Activated T-helper 1 cell treated with anti-CD3 and anti-CD28 coated beads, Interleukin-2, amount 50 U/mL, for 16 hours (primary cell): ENCODE measurements around the gene ARAP1.

Experiments
- DNase-seq, 2 donors: peaks; one replicate each; pipeline ENCODE4 v3.0.0-alpha.2; 2020; ENCODE audit warnings: low read depth in 1 of 2, low spot score in 1 of 2

Gene ARAP1

DNA sequence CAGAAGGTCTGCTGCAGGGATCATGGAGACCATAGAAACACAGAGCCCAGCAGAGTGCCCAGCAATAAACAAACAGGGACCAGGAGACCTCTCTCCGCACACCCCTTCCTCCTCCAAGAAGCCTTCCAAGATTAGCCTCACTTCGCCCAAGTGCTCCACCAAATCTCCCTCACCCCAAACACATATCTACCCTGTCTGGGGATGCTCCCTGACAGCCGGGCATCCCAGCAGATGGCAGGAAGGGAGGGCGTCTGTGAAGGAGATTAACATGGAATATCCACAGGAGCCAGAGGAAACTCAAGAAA, 26.5 kb downstream of the ARAP1 start:
- no peak for DNase-seq

DNA sequence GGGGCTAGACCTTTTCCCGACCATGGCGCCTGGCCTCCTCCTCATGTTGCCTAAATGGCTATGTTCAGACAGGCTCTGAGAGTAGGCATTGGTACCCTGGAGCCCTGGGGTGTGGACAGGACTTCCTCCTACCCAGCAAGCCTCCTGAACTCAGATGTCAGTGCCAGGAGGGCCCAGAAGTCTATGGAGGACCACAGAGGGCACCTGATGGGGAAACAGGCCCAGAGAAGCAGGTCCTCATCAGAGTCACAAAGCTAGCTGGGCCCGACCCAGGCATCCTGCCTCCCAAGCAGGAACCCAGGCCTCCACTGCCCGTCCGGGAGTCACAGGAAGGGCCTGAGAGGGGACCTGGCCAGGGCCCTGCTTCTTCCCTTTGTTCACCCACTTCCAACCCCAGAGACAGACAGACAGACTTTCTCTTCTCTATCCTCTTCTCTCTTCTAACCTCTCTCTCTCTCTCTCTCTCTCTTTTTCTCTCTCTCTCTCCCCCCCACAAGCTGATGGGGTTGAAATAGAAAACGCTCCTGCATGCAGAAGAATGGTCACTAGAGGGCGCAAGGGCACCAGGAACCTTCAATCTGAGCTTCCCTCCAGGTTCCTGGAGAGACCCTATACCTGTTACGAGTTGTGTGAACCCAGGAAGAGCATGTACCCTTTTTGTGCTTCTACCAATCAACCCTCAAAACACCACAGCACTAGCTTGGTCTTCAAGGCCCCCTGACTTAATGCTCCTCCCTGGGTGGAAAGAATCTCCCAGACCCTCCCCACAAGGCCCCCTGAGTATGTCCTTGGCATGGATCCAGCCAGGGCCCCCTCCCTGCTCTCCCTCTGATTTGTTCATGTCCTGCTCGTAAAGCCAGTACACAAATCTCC, 27.1 kb downstream of the ARAP1 start:
- DNase-seq, result peak; percentile 47 to 62

DNA sequence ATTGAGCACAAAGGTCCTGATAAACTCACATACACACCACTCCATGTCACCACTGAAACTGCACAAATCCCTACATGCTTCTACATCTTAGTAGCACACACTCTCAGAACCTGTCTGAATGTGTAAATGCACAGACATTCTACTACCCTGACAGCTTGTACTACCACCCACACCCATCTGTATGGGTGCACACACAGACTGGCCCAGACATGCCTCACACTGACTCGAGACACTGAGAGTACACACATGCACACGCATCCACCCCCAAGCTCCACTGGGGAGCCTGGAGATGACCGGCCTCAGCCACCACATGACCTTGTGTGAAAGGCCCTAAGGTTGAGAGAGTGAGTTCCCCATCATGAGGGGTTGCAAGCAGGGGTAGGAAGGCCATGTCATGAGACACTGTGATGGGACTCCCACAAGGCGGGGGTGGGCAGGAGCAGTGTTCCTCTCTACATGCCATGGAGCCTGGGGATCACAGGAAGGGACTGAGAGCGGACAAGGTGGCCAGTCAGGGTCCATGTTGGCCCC, 28.1 kb downstream of the ARAP1 start:
- DNase-seq, result no peak

DNA sequence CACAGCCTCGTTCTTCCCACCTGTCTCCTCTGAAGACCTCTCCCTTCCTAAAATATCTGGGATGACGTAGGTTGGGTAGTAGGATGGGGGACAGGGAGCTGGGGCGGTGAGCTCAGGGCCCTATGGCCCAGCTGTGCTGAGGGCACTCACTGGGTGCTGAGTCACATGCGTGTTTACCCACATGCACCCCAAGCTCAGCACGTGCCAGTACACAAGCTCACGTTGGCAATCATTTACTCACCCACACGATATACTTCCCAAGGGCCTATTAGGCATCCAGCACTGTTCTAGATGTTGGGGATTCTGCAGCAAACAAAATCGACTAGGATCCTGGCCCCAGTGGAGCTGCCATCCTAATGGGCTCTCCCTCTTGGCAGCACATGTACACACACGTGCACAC, 28.7 kb downstream of the ARAP1 start:
- DNase-seq, result no peak

DNA sequence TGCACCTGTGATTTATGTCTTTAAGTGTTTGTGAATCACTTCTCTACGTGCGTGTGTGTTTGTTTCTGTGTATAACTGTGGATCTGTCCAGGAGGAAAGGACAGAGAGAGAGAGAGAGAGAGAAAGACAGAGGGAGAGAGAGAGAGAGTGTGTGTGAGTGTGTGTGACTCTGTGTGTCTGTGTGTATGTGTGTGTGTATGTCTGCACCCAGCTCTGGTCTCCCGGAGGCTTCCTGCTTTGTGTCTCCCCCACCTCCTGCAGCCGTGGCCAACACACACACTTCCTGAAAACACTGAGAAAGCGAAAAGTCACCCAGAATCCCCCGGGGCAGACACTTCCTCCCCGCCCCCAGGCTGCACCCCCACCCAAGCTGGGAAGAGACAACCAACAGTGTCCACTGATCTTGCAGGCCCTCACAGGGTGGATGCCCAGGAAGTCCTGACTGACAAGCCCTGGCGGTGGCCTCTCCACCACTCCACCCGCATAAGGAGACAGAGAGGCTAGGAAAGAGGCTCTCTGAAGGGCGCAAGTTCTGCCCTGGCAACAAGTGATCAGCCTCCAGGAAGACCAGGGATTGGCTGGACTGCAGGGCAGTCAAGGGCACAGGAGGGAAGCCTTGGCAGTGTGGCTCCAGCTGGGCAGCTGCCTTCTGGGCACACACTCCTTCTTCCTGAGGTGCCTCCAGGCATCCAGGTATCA, 30.0 kb downstream of the ARAP1 start:
- peak; percentile 66 for DNase-seq

DNA sequence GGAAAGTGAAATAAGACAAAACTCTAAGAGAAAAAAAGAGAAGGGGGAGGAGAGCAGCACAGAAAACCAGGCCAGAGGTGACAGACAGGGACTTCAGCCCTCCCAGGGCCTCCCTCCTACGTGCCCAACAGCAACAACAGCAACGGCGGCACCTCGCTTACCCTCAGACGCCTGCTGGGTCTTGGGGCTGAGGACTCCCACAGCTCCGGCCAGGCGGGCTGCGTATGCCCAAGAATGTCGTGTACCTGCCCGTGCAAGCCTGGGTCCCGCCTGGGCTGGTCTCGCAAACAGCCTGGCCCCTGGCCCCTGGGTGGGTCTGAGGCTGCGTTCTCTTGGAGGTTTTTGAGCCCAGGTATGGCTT, 30.5 kb downstream of the ARAP1 start:
- peak; percentile 13 to 17 for DNase-seq

DNA sequence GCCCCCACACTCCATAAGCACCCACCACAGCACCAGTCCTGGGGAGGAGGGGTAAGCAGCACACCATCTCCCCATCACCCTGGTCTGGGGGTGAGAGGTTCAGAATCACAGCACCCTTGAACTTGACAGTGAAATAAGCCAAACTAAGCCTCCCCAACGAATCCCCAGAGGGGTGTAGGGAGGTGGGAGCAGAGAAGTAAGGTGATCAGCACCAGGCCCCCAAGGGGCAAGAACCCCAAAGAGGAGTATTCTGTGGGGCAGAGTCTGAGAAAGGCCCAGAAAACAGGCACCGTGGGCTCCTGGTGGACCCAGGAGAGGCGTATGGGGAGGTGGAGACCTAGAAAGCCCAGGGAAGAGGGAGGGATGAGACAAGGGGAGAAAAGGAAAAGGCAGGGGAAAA, 30.9 kb downstream of the ARAP1 start:
- DNase-seq, result no peak

DNA sequence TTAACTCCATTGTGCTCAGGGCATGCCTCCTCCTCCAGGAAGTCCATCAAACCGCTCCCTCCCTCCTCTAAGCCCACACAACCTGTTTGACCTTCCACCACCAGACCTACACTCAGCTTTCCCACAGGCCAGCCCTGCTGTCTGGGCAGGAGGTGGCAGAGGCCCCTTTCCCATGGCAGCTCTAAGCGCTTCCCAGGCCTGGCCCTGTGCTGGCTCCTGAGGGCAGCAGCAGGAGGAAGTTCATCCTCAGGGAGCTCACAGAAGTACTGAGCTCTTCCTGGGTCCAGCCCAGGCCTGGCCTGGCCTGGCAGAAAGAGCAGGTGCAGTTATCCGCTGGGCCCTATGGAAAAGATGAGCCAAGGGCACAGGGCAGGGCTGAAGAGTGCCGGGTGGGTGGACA, 31.4 kb downstream of the ARAP1 start:
- DNase-seq, result no peak

DNA sequence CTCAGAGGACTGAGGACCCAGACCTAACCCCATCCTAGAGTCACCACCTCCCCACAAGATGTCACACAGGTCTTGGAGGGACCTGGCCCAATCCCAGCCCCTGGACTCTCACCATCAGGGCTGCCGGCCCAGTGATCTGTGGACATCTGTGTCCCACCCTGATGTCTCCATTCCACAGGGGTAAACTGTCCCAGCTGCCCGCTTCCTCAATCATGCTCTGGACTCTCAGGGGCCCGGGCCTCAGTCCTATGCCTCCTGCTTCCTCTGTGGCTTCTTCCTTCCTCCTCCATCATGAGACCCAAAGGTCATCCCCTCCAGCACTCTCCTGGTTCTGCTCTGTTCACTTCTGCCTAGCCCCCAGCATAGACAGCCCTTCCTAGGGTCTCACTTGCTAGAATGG, 32.2 kb downstream of the ARAP1 start:
- no peak for DNase-seq

DNA sequence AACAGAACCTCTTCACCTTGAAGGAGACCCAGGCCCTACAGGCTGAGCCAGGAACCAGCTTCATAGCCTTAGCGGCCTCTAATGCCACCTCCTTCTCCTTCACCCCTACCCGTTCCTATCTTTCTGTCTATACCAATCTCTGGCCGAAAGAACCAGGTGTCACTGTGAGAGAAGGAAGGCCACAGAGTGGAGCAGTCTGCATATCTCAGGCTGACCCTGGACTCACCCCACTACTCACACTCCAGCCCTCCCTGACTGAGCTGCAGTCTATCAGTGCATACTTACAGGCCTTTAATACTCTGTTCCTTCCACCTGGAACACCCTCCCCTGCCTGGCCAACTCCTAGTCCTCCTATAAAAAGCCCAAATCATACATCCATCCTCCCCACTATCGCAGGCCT, 32.7 kb downstream of the ARAP1 start:
- DNase-seq, result no peak

DNA sequence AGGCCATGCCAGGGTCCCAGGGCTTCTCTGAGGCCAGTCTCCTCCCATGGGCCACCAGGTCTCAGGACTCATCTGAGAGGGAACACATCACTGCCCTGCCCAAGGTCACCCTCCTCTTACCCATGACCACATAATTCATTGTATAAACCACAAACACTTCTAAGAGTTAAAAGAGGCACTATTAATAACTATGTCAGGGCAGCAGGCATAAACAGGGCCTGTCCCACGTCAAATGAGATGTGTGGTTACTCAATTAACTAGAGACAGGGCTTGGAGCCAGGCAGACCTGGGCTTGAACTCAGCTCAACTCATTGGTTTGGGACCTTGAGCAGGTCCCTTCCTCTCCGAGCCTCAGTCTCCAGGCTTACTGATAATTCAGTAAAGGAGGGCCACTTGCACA, 33.1 kb downstream of the ARAP1 start:
- DNase-seq, result no peak

DNA sequence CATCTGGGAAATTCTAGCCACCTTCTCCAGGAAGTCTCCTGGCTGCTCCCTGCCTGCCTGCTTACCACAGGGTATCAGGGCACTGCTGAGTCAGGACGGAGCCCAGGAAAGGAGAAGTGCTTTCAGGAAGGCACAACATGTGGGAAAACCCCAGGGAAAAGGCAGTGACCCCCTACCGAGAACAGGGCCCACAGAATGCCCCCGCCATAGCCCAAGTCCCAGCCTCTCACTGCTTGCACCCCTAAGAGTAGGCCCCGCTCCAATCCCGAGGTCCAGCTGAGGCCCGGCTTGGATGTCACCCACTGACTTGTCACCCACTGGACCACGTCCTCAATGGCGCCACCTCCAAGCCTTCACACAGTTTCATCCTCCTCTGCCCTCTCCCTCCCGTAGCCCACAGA, 34.1 kb downstream of the ARAP1 start:
- no peak for DNase-seq

DNA sequence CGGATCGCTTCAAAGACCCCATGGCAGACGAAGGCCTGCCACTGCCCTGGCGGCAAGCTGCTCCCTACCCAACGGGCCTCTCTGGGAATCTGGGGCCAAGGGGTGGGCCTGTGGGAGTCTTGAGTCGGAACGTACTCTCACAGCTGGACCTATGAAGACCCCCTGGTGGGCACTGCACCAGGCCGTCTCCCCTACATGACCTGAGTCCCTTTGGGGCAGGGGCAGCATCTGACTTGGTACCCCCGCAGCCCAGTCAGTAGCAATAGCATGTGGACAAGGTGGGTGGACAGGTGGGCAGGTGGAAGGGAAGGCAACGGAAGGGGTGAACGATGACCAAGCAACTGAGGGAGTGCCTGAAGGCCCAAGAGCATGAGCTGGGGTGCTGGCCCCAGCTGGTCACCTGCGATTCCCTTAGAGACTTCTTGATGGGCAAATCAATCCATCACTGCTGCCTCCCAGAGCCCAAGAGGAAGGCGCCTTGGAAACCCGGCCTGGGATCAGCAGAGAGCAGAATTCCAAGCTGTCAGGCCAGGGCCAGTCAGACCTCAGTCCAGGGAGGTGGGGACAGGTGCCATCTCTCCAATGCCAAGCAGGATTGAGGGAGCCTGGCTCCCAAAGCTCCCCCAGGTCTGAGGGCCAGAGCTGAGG, 35.3 kb downstream of the ARAP1 start:
- no peak for DNase-seq

DNA sequence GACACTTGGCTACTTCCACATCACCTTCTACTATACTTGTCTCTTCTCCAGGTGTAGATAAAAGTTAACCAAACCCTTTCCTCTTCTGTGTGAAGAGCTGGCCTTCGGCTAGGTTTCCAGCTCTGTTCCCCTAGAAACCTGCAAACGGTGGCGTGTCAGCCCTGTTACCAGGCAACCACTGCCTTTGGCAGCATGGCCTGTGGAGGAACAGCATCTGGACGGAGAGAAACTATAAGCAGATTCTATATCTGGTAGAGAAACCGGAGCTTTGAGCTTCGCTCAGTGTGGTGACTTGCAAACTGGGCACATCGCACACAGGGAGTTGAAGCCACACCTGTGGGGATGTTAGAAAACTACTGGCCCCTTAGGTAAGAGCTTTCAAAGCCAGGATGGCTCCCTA, 35.9 kb downstream of the ARAP1 start:
- no peak for DNase-seq

DNA sequence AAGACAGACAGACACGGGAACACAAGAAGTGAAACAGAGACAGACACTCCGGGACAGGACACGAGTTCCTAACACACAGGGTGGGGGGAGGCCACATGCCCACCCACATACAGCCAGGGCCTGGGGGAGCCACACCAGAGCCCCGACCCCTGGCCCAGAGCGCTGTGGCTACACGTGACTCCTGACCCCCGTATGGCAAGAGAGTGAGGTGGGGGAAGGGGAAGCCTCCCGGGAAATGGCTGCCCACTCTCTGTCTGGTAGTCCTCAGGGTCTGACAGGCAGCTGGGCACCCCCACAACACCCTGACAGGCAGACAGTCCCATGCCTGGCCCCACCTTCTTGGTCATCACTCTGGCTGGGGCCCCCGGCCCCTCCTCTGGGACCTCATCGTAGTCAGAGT, 39.4 kb downstream of the ARAP1 start:
- no peak for DNase-seq

DNA sequence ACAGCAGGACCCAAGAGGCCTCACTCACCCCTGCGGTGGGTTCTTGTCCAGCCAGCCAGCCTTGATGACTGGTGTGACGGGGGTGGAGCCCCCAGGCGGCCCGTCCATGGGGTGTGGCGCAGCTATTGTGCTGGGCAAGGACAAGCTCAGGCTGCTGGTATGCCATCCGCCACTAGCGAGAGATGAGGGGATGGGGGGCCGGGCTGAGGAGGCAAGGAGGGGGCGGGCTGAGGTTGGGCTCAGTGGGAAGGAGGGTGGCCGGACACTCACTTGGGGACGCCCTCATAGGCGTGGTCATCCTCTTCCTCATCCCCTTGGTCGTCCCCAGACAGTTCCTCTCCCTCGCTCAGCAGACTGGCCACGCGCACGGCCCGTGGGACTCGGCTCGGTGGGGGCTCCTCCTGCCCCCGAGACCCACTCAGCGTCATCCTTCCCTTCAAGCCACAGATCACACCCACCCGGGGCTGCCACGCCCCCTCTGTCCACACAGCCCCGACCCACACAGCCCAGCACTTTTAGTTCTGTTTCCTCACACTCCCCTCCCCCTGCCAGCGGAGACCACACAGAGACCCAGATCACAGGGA, 39.9 kb downstream of the ARAP1 start:
- no peak for DNase-seq

DNA sequence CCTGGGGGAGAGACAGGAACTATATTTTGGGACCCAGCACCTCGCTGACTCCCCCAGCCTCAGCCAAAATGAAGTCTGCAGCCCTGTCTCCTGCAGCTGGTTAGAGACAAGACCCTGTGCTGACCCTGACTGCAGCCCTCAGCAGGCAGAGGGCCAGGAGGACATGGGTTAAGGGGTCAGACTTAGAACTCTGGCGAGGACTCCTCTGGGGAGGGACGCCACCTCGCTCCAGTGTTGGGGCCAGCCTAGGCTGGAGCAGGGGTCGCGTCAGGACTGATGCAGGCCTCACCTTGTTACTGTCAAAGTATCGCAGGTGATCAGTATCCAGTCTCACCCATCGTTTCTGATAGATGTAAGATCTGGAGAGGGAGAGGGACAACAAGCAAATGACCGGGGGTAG, 41.1 kb downstream of the ARAP1 start:
- DNase-seq, result no peak

DNA sequence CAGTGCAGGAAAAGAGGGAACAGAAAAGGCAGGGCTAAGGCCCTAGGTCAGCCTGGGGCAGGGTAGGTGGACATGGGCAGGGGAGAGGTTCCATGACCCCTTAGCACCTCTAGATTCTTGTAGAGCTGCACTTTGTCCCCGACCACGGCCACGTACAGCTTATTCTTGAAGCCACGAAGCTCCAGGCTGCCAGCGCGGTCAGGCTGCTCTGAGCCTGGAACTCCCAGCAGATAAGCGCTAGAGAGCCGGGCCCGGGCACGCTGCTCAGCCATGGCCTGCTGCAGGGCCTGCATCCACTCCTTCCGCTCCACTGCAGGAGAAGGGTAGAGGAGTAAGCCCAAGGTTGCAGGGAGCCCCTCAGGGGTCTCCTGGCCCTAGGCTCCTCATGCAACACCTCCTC, 41.9 kb downstream of the ARAP1 start:
- no peak for DNase-seq

DNA sequence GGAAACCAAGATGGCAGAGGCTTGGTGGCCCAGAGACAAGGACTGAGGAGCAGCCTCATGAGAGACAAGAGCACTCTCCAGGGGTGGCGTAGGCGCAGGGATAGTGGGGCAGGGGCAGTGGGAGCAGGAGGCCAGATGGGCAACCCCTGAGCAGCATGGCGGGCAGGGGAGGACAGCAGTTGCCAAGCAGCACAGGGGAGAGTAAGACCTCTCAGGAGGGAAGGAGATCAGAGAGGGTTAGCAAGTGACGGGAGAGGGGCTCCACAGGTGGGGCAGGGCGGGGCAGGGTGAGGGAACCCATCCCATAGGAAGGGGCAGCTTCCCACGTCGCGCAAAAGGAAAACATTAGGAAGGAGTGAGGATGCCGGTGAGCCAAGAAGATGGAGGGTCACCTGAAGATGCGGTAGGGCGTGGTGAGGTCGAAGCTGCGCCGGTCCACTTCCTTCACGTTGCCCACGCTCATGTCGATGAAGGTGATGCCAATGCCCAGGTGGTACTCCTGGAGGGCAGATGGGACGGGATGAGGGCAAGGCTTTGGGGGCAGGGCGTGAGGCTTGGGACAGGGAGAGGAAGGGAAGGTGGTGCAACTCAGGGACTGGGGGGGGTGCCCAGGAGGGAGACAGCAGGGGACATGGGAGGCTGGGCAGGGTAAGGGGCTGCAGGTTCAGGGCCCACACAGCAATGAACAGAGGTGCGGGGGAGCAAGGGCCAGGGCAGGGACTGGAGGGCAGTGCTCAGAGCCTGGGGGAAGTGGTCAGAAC, 42.5 kb downstream of the ARAP1 start:
- no peak for DNase-seq

DNA sequence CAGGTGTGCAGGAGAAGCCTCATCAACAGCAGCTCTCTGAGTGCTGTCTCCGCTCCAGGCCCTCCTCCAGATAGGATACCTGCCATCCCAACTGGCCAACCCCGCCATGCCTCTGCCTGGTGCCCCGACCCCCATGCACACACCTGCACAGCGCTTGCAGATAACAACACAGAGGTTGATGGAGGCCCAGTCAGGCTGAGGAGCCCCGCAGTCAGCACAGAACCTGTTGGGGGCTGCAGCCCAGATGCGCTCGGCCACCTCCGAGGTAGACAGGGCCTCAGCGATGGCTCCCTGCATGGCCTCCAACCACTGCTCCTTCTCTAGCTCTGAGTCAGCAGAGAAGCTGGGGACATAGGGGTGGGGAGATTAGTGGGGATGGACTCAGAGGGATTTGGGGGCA, 45.2 kb downstream of the ARAP1 start:
- no peak for DNase-seq

DNA sequence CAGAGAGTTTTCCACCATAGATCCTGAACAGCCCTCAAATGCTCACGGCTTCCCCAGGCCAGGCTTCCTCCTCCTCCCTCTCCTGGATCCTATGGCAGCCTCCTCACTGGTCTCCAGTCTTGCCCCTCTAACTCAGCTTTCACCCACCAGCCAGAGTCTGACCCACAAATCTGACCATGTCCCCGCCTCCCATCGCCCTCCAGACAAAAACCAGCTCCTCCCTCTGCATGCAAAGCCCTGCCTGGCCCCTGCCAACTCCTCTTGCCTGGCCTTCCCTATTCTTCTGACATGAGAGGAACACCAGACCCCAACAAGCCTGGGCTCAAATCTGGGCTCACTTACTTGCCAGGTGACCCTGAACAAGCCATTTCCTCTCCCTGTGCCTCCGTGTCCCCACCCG, 45.6 kb downstream of the ARAP1 start:
- DNase-seq, result no peak
